GM18507 (cell line): ENCODE measurements around the gene PARP3.

Source experiments
- DNase-seq: peaks from one replicate; pipeline ENCODE4 v3.0.0; 2011; ENCODE audit warnings: low read depth; ENCODE audit not compliant: insufficient read length; ENCODE audit errors: extremely low spot score
- FAIRE-seq: peaks from 2 replicates; lab custom pipeline; 2011; peaks lifted over from hg19 to GRCh38; lab: Jason Lieb, UNC

The PARP3 gene

GRCh38 chr3:51997935-51998596 is 55.9 kb downstream of the PARP3 start:
- FAIRE-seq (no peak), DNase-seq (no peak)
